PC-9 (cell line): ENCODE data around the gene CALN1.
"Not testable (repeated sequence)": the region's sequence is repeated elsewhere in the genome, so short reads cannot be mapped to it uniquely, and the experiment has no call there.

Source experiments
- EZH2 ChIP-seq: fragments of 200-600 bp; sonication (generic); IDR thresholded peaks from 2 replicates; pipeline ENCODE4 v1.8.0; 2017; ENCODE audit warnings: antibody characterized with exemption, low read depth
- TF ChIP-seq, protein P1 (sequence below): fragments of 200-600 bp; sonication (generic); conservative IDR thresholded peaks from 2 replicates; pipeline ENCODE4 v1.6.1; 2017; ENCODE audit warnings: mixed run types, antibody characterized with exemption, mild to moderate bottlenecking, moderate library complexity

- TF ChIP-seq, protein P1, sequence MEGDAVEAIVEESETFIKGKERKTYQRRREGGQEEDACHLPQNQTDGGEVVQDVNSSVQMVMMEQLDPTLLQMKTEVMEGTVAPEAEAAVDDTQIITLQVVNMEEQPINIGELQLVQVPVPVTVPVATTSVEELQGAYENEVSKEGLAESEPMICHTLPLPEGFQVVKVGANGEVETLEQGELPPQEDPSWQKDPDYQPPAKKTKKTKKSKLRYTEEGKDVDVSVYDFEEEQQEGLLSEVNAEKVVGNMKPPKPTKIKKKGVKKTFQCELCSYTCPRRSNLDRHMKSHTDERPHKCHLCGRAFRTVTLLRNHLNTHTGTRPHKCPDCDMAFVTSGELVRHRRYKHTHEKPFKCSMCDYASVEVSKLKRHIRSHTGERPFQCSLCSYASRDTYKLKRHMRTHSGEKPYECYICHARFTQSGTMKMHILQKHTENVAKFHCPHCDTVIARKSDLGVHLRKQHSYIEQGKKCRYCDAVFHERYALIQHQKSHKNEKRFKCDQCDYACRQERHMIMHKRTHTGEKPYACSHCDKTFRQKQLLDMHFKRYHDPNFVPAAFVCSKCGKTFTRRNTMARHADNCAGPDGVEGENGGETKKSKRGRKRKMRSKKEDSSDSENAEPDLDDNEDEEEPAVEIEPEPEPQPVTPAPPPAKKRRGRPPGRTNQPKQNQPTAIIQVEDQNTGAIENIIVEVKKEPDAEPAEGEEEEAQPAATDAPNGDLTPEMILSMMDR: not testable (repeated sequence)
- not testable (repeated sequence) for TF ChIP-seq EZH2
Measured at GRCh38 chr7:72065764-72066163, 346.4 kb downstream of the CALN1 start.
